HG03064 (cell line): ENCODE measurements around the gene CELF2.
A peak's percentile ranks its signal among the peaks of the same experiment; 100 is the strongest.
"Not testable (repeated sequence)": the region's sequence is repeated elsewhere in the genome, so short reads cannot be mapped to it uniquely, and the experiment has no call there.

ENCODE experiments used
- ATAC-seq: cut with Tn5 transposase; IDR thresholded peaks from one replicate; pipeline ENCODE4 v1.9.1; 2021; ENCODE audit warnings: low read depth; ENCODE audit not compliant: unreplicated experiment

The CELF2 gene

DNA sequence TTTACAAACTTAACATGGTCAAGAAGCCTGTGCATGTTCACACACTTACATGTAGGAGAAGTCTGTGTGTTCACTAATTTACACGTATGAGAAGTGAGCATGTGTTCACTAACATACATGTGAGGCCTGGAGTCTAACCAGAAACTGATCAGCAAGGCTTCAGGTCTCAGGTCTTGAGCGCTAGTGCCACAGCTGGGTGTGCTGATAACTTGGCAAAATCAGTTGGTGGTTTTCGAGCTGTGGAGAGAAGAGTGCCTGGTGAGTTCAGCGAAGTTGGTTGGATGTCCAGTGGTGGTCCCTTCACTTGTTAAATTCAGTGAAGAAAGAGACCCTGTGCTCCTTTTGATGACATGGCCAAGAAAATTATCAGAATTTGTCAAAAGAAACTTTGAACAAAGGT is 98.7 kb downstream of the CELF2 start:
- ATAC-seq: no peak

DNA sequence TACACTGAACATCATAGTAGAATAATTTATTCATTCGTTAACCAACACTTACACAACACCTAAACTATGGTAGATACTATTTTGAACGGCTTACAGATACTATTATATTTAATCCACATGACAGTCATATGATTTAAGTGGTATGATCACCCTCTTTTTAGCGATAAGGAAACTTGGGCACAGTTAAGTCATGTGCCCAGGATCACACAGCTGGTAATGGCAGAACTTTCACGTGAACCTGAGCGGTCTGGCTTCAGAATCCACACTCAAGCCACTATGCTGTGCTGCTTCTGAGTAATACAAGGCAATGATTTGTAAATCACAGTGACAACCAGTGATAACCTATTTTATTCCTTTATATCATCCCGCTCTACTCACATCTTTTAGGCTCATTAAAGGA is 99.1 kb downstream of the CELF2 start:
- ATAC-seq: no peak

DNA sequence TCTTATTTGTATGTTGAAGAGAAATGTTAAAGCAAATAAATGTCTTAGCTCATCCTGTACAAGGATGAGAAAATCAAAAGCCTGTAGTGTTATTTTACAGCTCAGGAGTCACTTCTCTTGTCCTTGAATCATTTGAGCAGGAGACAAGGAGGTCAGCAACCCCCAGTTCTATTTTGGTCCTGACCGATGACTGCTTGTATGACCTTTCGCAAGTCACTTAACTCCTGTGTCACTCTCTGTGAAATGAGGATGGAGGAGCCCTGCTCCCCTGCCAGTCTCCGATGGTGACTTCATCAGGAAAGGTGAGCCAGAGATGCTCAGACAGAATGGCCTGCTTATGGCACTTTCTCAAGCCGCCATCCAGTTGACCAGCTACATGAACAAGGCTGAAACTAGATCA is 101.0 kb downstream of the CELF2 start:
- ATAC-seq: no peak

DNA sequence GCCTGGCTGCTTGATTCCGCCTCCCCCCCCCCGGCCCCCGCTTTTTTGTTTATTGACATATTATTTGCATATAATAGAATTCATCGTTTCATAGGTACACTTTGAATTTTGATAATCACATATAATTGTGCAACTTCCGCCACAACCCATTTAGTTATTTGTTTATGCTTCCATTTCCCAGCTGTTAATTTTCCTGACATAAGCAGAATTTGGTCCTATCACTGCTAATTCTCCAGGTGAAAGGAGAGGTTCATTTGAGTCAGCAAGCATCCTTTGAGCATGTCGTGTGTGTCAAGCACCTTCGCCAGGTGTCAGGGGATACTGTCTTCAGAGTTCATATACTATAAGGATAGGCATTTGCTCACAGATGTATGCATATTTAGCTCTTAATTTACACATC is 102.2 kb downstream of the CELF2 start:
- no peak for ATAC-seq

DNA sequence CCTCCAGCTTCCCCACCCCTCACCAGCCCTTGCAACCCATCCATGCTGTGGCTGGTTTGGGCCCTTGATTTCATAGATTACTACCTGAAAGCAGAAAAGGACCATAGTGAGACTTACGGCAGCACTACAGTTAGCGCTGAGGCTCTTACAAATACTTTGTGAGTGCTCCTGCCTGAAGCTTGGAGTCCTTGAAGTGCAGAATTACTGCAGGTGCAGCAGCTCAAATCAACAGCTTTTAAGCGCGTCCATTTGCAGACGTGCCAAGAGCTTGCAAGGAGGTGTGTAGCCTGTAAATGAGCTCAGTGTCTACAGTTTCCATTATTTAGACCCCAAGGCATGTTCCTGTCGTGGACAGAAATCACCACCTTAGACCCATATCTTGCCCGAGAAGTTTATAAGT is 103.0 kb downstream of the CELF2 start:
- no peak for ATAC-seq

DNA sequence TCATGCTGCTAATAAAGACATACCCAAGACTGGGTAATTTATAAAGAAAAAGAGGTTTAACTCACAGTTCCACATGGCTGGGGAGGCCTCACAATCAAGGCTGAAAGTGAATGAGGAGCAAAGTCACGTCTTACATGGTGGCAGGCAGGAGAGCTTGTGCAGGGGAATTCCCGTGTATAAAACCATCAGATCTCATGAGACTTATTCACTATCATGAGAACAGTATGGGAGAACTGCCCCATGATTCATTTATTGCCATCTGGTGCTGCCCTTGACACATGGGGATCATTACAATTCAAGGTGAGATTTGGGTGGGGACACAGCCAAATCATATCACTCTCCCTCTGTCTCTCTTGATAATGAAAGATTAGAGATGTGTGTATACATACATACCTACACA is 106.2 kb downstream of the CELF2 start:
- not testable (repeated sequence) for ATAC-seq

DNA sequence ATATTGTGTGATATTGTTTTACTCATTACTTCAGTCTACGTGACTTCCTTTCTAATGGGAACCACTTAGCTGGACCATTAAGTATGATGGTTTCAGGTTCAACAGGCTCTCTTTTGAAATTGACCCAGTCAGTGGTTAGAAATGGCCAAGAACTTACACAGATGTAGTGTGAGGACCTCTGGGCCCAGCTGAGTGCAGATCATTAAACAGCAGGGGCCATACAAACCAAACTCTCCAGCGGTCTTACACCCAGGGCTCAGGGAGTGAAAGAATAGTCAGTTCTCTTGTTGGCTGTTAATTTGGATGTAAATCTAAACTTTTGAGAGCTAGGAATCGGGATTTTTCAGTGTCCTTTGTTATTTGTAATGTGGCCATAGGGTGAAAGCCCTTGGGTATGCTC is 107.3 kb downstream of the CELF2 start:
- ATAC-seq: no peak

DNA sequence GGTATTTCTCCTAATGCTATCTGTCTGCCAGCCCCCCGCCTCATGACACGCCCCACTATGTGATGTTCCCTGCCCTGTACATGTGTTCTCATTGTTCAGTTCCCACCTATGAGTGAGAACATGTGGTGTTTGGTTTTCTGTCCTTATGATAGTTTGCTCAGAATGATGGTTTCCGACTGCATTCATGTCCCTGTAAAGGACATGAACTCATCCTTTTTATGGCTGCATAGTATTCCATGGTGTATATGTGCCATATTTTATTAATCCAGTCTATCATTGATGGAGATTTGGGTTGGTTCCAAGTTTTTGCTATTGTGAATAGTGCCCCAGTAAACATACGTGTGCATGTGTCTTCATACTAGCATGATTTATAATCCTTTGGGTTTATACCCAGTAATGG is 109.3 kb downstream of the CELF2 start:
- ATAC-seq: not testable (repeated sequence)

DNA sequence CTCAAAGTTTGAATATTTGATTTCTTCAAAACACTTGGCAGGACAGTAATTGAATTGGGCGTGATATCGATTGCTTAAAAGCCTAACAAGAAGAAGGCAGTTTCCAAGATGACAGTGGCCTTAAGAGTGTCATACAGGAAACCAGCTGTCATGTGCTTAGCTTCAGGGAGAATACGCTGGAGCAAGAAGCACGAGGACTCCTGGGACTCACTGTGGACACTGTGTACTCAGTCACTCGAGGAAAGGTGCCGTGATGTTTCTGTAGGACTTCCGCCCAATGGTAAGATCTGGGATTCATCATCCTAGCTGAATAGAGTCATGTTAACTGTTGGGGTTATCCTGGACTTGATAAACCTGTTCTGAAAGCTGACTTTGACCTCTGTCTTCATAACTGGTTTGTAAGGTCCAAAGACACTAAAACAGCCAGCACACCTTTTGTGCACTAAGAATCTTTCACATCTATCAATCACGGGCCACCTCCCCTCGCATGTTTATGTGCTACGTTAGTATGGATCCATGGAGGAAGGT is 113.5 kb downstream of the CELF2 start:
- no peak for ATAC-seq

DNA sequence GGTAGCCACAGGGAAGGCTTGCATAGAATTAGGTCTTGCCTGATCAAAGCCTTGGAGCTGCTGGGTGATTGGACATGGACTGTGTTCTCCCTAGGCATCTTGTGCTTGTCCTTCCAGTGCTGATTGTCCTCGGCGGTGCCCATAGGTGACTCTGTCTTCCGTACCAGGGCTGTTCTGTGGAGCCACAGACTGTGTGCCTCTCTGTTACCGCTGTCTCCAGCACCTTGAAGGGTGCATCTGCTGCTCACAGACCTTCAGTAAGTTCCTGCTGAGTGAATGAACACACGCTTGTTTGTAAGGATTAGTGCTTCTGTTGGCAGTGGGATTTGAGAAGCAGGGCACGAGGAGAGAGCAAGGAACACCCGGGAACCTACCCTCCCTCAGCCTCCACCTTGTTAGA is 116.7 kb downstream of the CELF2 start:
- no peak for ATAC-seq

DNA sequence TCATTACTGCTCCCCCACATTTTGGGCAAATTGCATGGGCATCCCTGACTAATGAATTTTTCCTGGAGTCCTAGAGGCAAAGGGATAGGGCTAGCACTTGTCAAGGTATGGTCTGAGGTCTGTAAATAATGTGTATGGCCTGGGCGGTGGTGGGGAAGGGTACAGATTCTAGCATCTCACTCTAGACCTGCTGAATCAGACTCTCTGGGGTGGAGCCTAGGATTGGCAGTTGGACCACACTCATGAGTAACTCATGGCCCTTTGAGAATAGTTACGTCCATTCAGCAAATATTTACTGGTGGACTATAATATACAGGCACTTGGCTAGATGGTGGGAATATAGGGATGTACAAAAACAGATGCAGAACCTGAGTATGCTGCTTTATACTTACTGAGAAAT is 118.0 kb downstream of the CELF2 start:
- no peak for ATAC-seq

DNA sequence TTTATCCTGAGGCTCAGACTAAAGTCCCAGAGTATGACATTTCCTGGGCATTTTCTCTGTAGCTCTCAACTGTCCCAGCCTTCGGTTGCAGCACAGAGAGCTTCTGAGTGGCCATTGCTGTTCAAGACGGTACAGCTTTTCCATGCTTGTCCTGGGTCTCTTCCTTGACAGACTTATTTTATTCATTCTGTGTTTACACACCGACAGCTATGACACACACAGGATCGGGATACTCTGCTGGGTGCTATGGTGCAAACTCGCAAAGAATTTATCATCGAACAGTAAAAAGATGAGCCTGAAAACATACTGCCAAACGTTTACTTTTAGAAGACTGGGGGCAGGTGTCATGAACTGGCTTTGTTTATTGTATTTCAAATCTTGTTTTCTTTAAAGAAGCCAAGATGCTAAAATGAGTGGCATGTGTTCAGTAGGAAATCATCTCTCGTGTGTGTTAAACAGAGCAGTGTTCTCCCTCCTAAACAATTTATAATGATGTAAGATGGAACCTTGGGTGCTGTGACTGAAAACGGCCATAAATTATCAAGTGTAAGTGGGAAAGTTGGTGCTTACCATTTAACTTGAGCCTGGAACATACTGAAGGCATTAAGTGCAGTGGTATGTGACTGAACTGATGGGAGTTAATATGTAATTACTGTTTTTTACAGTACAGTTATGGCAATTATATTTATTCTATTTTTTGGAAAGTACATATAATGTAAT is 120.8 kb downstream of the CELF2 start:
- no peak for ATAC-seq

DNA sequence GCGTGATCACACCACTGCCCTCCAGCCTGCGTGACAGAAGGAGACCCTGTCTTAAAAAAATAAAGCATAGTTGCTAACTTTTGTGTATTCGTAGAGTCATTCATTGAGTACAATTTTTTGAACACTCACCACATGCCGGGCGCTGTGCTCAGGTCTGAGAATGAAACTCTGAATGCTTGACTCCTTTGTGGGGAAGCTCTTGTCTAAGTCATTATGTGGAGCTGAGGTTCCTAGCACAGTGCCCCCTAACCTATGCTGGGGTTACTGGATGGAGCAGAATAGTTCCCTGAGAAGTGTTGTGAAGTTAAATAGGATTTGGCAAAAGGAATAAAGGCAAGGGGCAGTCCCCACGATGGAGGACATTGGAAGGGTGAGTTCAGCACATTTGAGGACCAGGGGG is 123.3 kb downstream of the CELF2 start:
- ATAC-seq: no peak

DNA sequence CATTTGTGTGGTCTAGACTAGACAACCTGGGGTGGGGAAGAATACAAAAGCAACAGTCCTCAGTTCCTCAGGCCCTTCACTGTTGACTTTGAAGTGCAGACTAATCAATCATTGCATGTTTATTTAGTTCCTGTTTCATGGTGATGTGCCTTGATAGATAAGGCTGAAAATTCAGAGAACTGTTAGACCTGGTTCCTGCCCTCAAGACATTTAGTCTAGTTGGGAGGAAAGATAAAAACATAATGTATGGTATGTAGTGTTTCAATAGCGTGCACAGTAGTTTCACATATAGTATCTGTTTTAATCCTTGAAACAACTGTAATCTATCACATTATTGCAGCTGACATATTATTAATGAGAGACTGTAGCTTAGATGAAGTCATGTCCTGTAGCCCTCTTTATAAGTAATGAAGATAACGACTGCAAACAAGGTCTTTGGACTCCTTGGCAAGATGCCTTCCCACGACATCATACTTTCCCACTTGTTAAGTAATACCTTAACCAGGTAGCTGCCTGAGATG is 124.0 kb downstream of the CELF2 start:
- ATAC-seq: no peak

DNA sequence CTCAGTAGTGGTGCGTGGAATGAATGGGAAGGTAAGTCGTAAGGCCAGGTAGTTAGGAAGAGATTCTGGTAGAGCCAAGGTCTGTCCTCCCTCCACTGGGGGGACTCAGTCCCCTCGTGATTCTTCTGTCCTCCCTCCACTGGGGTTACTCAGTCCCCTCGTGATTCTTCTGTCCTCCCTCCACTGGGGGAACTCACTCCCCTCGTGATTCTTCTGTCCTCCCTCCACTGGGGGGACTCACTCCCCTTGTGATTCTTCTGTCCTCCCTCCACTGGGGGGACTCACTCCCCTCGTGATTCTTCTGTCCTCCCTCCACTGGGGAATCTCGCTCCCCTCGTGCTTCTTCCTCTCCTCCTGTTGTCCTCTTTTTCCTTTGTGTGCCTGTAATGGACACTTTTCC is 125.1 kb downstream of the CELF2 start:
- ATAC-seq: no peak

DNA sequence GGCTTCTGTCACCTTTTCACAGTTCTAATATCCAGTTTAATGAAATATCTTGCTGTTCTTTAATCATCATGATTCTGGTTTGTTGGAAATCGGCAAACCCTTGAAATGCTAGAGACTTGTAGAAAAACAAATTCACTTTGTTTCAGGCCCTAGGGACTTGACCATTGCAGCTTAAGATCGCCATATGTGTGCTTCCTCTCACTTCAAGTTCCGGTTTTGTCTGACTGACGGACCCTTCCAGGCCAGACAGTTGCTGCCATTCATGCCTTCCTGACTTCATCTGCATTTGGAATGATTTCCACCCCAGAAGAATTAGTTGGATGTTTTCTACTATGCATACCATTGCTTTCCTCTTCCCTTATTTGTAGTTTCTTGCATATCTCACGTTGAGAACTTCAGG is 125.6 kb downstream of the CELF2 start:
- ATAC-seq: no peak

DNA sequence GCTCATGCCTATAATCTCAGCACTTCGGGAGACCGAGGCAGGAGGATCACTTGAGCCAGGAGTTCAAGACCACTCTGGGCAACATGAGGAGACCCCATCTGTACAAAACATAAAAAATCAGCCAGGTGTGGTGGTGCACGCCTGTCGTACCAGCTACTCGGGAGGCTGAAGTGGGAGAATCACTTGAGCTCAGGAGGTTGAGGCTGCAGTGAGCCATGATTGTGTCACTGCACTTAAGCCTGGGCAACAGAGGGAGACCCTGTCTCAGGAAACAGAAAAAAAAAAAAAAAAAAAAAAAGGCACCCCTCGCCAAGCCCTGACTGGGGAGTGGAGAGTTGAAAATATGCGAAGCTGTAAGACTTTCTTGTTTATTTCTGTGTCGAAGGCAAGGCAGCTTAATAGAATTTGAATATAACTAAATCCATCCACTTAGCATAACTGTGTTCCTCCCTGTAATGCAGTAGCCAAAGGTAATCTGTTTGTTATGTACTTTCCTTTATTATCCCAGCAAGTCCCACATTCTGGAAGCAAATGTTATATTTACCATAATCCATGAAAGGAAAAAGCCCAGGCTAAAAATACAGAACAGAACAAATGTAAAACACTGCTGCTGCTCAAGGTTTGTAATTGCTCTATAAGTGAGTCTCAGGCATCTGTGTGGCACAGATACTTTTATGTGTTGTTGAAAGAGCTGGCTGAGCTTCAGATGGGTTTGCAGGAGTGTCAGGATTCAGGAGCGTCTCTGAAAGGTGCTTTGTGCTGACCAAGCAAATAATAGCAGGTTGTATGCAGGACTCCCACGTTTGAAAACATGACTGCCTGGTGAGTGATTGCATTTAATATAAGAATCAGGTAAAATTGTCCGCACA is 127.2 kb downstream of the CELF2 start:
- peak; percentile 15 for ATAC-seq

DNA sequence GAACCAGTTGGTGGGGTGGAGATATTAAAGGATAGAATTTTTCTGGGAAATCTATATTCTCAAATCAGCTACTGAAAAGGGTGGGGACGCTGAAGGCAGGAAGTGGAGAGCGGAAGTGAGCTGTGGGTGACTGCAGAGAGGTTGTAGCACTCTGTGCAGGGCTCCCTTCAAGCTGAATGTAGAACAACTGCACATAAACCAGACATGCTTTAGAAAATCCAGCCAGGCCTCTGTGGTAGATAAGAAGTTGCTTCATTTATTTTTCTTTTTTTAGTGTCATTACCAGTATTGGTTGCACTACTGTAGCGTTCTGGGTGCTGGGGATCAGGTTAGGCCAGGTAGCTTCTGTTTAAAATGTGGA is 127.8 kb downstream of the CELF2 start:
- ATAC-seq: peak; percentile 73

DNA sequence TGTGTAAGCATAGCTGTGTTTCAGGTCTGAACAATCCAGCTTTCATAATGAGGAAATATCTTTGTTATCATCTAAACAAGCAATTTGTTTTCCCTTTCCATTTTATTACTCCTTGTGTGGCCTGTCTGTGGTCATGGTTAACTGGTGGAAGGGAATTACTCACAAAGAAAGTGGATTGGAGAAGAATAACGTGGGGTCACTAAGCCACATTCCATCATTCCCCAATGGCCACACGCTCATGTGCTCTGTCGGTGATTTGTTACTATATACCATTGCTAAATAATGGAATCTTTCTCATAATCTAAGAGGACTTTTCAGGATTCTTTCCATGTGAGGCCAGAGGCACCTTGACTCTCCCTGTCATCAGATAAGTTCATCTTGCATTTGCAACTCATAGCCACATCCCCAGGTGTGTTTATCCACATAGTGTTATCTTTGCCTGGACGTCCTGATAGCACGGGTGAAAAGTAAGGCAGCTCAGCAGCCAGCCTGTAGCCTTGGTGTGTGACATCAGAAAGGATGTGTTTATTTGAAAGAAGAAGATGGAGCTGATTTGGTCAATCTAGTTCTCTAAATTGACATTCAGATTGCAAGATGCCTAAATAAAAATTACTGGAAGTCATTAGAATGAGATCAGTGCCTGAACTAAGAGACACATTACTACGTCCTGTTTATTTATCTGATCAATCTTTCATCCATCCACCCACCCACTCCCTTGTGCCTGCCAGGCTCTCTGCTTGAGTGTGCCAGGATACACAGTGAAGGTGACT is 128.9 kb downstream of the CELF2 start:
- no peak for ATAC-seq

DNA sequence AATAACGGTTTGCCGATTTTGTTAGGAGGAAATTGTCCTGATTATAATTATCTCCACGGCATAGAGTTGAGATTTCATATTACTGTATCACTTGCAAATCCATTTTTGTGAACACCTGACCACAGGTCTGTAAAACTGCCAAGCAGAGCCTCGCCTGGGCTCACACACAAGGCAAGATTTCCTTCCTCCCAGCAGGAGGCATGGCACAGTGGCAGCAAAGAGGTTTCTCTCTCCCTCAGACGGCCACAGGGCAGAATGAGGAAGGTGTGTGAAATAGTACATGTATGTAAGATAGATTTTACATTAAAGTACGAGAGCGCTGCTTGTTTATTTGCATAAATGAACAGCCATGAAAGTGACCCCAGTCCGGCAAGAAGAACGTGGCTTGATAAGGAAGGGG is 130.1 kb downstream of the CELF2 start:
- no peak for ATAC-seq
